Activated CD4-positive, alpha-beta T cell treated with anti-CD3 and anti-CD28 coated beads for 1 hour (primary cell): ENCODE results near the gene BBC3.
"Not testable (repeated sequence)": the region's sequence is repeated elsewhere in the genome, so short reads cannot be mapped to it uniquely, and the experiment has no call there.

Experiments
- DNase-seq: peaks from one replicate; pipeline ENCODE4 v3.0.0-alpha.2; 2020

The BBC3 gene

GRCh38 chr19:47230921-47231214 lies at the start of gene BBC3:
TSS of gene BBC3 (minus strand) at chr19:47231199. CDS start at chr19:47228431, 2,768 bp downstream.
- DNase-seq, result no peak

- no peak for DNase-seq
Measured at GRCh38 chr19:47280183-47280797, 49.3 kb upstream of the BBC3 start.

DNA sequence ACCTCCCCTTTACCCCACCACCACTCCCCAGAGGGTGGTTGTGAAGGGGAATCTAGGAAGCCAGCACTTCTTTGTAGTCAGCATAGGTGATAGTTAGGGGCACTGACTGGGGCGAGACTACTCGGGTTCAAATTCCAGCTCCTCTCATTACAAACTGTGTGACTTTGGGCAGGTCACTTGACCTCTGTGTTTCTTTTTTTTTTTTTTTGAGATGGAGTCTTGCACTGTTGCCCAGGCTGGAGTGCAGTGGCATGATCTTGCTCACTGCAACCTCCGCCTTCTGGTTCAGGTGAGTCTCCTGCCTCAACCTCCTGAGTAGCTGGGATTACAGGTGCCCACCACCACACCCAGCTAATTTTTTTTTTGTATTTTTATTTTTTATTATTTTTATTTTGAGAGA lies 45.5 kb upstream of the BBC3 start:
- not testable (repeated sequence) for DNase-seq

- DNase-seq, result no peak
Measured at GRCh38 chr19:47275791-47276461, 44.9 kb upstream of the BBC3 start.

DNA sequence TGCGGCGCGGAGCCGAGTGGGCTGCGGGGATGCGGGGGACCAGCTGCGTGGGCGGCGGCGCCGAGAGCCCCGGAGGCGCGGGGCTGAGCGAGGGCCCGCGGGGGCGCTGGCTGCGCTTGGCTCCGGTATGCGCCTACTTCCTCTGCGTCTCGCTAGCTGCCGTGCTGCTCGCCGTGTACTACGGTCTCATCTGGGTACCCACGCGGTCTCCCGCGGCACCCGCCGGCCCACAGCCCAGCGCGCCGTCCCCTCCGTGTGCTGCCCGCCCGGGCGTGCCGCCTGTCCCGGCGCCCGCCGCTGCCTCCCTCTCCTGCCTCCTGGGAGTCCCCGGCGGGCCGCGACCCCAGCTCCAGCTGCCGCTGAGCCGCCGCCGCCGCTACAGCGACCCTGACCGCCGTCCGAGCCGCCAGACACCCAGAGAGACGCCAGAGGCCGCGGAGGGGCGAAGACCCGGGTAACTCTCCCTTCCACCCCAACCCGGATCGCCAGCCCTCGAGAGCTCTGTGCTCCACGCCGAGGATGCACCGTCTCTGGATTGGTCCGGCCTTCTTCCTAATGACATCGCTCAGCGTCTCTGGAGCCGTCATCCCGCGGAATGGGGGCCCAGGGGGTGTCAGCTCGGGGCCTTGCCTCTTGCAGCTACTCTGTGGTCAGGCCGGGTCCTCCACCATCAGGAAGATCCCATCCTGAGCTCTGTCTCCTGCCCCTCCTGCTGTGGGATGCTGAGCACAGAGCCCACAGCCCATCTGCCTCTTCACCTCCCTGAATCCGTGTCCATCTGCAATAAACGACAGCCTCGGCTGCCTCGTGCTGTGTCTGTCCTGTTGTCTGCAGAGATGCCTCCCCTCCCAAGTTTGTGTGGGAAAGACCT lies 44.1 kb upstream of the BBC3 start:
- peak; percentile 35 for DNase-seq

GRCh38 chr19:47274071-47274890 lies 43.3 kb upstream of the BBC3 start, which contains the start of gene INAFM1:
TSS of gene INAFM1 (plus strand) at chr19:47274885. CDS start at chr19:47274920, 35 bp downstream.
- DNase-seq, result peak; percentile 99

GRCh38 chr19:47273313-47274070 lies 42.5 kb upstream of the BBC3 start:
- DNase-seq, result peak; percentile 85

DNA sequence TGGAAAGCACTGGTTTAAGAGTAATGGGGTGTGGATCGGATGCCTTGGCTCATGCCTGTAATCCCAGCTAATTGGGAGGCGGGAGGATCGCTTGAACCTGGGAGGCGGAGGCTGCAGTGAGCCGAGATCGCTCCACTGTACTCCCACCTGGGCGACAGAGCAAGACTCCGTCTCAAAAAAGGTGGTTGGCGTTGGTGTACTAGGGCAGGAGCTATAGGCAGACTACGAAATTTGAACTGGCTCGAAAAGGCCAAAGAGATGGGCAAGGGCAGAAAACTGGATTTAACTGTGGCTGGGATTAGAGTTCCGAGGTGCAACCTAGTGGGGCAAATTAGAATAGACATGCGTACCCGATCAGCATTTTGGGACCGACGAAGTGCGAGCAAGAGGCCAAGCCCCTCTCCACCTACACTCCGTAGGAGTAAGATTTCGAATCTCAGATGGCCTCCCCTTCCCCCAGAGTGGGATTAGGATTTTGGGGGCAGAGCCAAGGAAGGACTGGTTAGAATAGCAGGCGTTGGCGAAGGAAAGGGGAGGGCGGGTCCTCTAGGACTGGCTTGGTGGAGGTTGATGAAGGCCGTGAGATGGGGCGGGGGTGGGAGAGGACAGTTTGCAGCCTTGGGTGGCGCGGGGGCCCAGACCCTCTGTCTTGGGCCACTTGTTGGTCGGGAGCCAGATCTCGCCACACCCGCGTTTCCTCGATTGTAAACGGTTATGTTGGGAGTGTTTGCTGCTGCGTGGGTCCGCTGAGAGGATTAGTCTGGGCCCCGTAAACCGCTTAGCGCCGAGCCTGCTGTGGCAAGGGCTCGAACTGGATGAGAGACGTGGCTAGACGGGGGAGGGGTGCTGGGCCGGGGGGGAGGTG lies 41.7 kb upstream of the BBC3 start:
- no peak for DNase-seq

GRCh38 chr19:47271949-47272348 lies 41.0 kb upstream of the BBC3 start:
- no peak for DNase-seq

DNA sequence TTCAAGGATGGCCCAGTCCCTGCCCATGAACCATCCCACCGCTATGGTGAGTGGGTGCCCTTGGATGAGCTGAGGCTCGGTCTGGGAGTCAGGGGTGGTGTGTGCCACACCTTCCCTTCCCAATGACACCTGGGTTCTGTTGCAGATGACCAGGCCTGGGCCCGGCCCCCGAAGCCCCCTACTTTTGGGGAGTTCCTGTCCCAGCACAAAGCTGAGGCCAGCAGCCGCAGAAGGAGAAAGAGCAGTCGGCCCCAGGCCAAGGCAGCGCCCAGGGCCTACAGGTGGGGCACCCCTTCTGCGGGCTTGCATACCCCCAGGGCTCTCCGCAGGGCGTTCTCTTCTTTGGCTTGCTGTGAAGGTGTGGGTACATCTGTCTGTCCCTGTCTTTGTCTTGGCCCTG lies 39.4 kb upstream of the BBC3 start:
- no peak for DNase-seq

- no peak for DNase-seq
Measured at GRCh38 chr19:47269596-47269995, 38.6 kb upstream of the BBC3 start.

DNA sequence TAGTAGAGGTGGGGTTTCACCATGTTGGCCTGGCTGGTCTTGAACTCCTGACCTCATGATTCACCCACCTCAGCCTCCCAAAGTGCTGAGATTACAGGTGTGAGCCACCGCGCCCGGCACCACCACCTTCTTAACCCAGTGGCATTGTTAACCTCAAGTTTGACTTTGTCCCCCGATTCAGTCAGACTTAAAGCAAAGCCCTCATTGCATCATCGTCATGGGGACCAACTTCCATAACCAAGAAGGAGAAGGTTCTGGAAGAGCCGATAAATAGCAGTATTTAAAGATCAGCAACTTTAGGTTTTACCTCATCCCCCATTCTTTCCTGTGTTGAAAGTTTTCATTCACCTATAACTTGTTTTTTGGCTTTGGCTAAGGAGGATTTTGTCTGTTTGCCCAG lies 37.0 kb upstream of the BBC3 start:
- DNase-seq, result no peak

DNA sequence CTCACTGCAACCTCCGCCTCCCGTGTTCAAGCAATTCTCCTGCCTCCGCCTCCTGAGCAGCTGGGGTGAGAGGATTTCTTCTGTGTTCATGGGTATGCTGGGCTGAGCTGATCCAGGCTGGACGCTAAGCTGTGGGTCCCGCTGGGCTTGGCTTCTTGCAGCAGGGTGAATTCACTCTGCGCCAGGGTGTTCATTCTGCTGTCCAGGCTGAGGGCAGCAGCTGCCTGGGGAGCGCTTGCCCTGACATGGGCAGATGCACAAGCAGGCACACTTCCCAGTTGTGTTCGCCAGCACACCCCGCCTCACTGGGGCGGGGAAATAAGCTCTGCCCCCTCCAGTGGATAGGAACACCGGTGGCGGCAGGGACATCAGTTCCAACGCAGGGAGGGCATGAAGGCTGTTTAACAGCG lies 36.4 kb upstream of the BBC3 start:
- DNase-seq, result no peak

GRCh38 chr19:47266401-47266941 lies 35.5 kb upstream of the BBC3 start:
- DNase-seq, result no peak

DNA sequence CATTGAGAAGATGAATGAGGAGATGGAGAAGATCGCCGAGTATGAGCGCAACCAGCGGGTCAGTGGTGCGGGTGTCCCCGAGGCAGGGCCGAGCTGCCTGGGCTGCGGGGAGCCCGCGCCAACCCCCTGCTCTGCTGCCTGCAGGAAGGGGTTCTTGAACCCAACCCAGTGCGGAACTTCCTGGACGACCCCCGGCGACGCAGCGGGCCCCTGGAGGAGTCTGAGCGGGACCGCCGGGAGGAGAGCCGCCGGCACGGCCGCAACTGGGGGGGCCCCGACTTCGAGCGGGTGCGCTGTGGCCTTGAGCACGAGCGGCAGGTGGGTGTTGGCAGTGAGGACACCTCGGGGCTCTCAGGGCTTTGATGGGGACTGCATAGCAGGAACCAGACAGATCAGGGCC lies 33.6 kb upstream of the BBC3 start:
- no peak for DNase-seq

DNA sequence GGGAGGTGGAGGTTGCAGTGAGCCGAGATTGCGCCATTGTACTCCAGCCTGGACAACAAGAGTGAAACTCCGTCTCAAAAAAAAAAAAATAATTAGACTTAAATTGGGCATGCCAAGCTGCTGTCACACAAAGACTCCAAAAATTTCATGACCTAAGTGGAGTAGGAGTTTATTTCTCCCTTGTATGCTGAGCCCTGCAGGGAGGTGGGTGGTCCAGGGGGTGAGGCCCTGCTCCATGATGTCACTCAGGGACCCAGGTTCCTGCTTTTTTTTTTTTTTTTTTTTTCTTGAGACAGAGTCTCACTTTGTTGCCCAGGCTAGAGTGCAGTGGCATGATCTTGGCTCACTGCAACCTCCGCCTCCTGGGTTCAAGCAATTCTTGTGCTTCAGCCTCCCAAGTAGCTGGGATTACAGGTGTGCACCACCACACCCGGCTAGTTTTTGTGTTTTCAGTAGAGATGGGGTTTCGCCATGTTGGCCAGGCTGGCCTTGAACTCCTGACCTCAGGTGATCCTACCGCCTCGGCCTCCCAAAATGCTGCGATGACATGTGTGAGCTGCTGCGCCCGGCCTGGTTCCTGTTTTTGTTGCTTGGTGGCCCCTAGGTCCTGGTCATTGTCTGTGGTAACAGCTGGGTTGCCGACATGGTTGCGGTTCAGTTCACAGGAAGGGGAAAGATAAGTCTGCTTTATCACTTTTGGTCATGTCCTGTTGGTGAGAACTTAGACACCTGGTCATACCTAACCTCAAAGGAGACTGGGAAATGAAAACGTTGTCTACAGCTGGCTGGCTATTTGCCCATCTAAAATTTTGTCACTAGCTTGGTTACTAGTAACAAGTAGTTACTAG lies 31.2 kb upstream of the BBC3 start:
- DNase-seq, result not testable (repeated sequence)

DNA sequence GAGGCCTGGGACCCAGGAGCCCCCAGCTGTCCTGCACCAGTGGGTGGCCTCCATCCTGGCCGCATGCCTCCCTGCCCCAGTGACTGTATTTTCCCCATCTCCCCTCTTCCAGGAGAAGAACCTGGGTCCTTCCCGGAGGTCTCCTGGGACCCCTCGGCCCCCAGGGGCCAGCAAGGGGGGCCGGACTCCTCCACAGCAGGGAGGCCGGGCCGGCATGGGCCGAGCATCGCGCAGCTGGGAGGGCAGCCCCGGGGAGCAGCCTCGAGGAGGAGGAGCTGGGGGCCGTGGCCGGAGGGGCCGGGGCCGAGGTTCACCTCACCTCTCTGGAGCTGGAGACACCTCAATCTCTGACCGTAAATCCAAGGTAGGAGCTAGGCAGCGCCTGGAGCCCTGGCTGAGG lies 29.5 kb upstream of the BBC3 start:
- DNase-seq, result no peak

DNA sequence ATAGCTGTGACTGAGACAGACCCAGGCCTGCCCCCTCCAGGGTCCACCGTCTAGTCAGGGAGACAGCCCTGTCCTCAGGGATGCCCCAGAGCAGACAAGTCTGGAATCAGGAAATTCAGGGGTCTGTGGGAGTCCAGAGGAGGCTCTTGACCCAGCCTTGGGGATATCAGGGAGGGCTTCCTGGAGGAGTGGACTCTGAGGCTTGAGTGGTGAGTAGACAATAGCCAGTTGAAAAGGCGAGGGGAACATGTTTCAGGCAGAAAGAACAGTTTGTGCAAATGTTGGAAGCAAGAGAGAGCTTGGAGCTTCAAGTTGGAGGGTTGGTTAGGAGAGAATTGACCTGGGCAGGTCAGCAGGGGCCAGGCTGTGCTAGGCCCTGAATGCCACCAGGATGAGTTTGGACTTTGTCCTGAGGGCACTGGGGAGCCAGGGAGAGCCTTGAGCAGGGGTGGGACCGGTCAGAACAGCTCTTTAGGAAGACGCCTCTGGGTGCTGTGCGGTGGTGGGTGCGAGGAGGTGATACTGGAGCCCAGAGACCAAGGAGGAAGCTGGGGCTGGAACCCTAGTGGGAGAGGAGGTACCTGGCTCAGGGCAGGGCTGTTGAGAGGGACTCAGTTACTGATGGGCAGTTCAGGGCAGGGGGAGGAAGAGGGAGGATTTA lies 28.0 kb upstream of the BBC3 start:
- DNase-seq, result no peak

DNA sequence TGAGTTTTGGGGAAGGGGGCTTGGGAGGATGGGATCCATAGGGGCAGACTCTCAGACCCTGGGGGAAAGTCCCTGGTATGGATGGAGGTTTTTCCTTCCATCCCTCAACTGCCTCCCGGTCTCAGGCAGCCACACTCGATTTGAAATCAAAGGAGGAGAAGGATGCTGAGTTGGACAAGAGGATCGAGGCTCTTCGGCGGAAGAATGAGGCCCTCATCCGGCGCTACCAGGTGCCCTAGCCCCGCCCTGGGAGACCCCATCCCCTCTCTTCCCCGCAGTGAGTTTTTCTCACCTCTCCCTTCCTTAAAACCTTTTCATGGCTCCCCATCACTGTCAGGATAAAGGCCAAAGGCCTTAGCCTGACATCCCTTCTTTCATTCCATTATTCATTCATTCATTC lies 27.4 kb upstream of the BBC3 start:
- DNase-seq, result no peak
